Endothelial cell of umbilical vein (primary cell): ENCODE measurements around the gene RYR1.

Experiments used
- EZH2 ChIP-seq: IDR thresholded peaks from 2 replicates; pipeline ENCODE4 v1.6.1; 2012; ENCODE audit warnings: borderline replicate concordance, low read depth, mild to moderate bottlenecking, moderate library complexity, low read length, inconsistent platforms; ENCODE audit not compliant: severe bottlenecking
- GATA2 ChIP-seq: IDR thresholded peaks from 2 replicates; pipeline ENCODE4 v1.7.0; 2011; ENCODE audit warnings: low read depth, mild to moderate bottlenecking, moderate library complexity, mixed read lengths, low read length; ENCODE audit not compliant: insufficient read length, insufficient read depth
- MYC ChIP-seq: IDR thresholded peaks from one replicate; pipeline ENCODE4 v1.6.1; 2011; ENCODE audit warnings: mild to moderate bottlenecking, low read depth, low read length
- POLR2A ChIP-seq: IDR thresholded peaks from 2 replicates; pipeline ENCODE4 v1.6.1; 2012; ENCODE audit warnings: low read depth, mild to moderate bottlenecking, control low read depth, low read length
- POLR2AphosphoS5 ChIP-seq: IDR thresholded peaks from 2 replicates; pipeline ENCODE4 v1.6.1; 2012; ENCODE audit warnings: low read depth, mild to moderate bottlenecking, control low read depth, low read length, moderate library complexity; ENCODE audit not compliant: insufficient read depth
- TF ChIP-seq, protein P1 (sequence below), 2 donors: IDR thresholded peaks; 1 replicate in 1 of 2; 2 replicates in 1 of 2; pipeline ENCODE4 v1.5.1; 2011; ENCODE audit warnings: low read length in 2 of 2, mild to moderate bottlenecking in 2 of 2, moderate library complexity in 2 of 2, control low read depth in 1 of 2, inconsistent platforms in 1 of 2, low read depth in 1 of 2; ENCODE audit not compliant: insufficient read depth in 1 of 2; ENCODE audit errors: extremely low read depth in 1 of 2

DNA sequence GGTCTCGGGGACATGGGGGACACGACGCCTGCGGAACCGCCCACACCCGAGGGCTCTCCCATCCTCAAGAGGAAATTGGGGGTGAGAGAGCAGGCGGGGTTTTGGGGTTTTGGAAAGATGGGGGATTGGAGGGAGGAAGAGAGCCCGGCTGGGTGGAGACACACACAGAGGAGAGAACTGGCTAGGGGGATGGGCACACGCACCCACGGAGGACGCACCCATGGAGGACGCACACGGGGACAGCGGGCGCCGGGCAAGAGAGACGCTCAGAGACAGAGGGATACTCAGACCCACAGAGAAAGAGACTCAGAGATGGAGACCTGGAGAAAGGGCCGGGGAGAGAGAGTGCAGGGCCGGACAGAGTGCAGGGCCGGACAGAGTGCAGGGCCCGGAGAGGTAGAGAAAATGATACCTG lies 132.2 kb downstream of the RYR1 start:
- TF ChIP-seq, protein P1, sequence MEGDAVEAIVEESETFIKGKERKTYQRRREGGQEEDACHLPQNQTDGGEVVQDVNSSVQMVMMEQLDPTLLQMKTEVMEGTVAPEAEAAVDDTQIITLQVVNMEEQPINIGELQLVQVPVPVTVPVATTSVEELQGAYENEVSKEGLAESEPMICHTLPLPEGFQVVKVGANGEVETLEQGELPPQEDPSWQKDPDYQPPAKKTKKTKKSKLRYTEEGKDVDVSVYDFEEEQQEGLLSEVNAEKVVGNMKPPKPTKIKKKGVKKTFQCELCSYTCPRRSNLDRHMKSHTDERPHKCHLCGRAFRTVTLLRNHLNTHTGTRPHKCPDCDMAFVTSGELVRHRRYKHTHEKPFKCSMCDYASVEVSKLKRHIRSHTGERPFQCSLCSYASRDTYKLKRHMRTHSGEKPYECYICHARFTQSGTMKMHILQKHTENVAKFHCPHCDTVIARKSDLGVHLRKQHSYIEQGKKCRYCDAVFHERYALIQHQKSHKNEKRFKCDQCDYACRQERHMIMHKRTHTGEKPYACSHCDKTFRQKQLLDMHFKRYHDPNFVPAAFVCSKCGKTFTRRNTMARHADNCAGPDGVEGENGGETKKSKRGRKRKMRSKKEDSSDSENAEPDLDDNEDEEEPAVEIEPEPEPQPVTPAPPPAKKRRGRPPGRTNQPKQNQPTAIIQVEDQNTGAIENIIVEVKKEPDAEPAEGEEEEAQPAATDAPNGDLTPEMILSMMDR (IDR thresholded peaks at IDR 0.05; ENCODE audit: extremely low read depth in 1 of 2, insufficient read depth in 1 of 2, low read depth in 1 of 2, low read length in 2 of 2): no peak
- TF ChIP-seq EZH2 (no peak), POLR2A (no peak), POLR2AphosphoS5 (no peak), MYC (no peak), GATA2 (no peak)
